Activated B cell treated with CpG ODN at 0.5 μM for 24 hours (primary cell): ENCODE data around the gene GPR155. TPM values are rescaled to one million over a fixed set of nuclear protein-coding genes. Genes with fewer than 3 reads are reported as not detected.

Experiments
- ATAC-seq: fragments of 200-7000 bp; cut with Tn5 transposase; one replicate; pipeline ENCODE4 v1.10.0; 2021; ENCODE audit warnings: low read depth, mild to moderate bottlenecking, moderate library complexity
- CTCF ChIA-PET: fragments of 350-600 bp; sonication (Branson Sonifier 250); formaldehyde crosslinking; loops from one replicate; lab custom pipeline; 2021; ENCODE audit warnings: antibody characterized with exemption; lab: Charles Lee
- POLR2A ChIA-PET: fragments of 350-600 bp; sonication (Branson Sonifier 250); formaldehyde crosslinking; loops from one replicate; lab custom pipeline; 2021; ENCODE audit warnings: antibody characterized with exemption; lab: Charles Lee
- DNase-seq: peaks from one replicate; pipeline ENCODE4 v3.0.0; 2022
- H3K27ac Mint-ChIP-seq: one replicate; pipeline ENCODE4 v1.8.0; 2020; ENCODE audit warnings: mixed read lengths
- H3K27me3 Mint-ChIP-seq: one replicate; pipeline ENCODE4 v1.8.0; 2021; ENCODE audit warnings: mixed read lengths
- H3K36me3 Mint-ChIP-seq: one replicate; pipeline ENCODE4 v1.8.0; 2021; ENCODE audit warnings: low read depth, mixed read lengths
- H3K4me1 Mint-ChIP-seq: one replicate; pipeline ENCODE4 v1.8.0; 2021; ENCODE audit warnings: mixed read lengths
- H3K4me3 Mint-ChIP-seq: one replicate; pipeline ENCODE4 v1.8.0; 2020; ENCODE audit warnings: mild to moderate bottlenecking, mixed read lengths
- H3K9me3 Mint-ChIP-seq: one replicate; pipeline ENCODE4 v1.8.0; 2020; ENCODE audit warnings: mixed read lengths
- CTCF ChIP-seq: fragments of 200-600 bp; IDR thresholded peaks from one replicate; pipeline ENCODE4 v1.8.0; 2022; ENCODE audit warnings: antibody characterized with exemption, mild to moderate bottlenecking
- intact Hi-C: fragments of 100-400 bp; cut with micrococcal nuclease; formaldehyde crosslinking; loops from one replicate; pipeline ENCODE4 v1.15.1; 2024
- total RNA-seq: library from RNA; stranded (reverse); gene quantifications from 2 replicates; pipeline ENCODE4 v1.2.3, GENCODE V29; 2022

The GPR155 gene
- total RNA-seq, 1 donor from 2014 or later, result 2.8 TPM

DNA sequence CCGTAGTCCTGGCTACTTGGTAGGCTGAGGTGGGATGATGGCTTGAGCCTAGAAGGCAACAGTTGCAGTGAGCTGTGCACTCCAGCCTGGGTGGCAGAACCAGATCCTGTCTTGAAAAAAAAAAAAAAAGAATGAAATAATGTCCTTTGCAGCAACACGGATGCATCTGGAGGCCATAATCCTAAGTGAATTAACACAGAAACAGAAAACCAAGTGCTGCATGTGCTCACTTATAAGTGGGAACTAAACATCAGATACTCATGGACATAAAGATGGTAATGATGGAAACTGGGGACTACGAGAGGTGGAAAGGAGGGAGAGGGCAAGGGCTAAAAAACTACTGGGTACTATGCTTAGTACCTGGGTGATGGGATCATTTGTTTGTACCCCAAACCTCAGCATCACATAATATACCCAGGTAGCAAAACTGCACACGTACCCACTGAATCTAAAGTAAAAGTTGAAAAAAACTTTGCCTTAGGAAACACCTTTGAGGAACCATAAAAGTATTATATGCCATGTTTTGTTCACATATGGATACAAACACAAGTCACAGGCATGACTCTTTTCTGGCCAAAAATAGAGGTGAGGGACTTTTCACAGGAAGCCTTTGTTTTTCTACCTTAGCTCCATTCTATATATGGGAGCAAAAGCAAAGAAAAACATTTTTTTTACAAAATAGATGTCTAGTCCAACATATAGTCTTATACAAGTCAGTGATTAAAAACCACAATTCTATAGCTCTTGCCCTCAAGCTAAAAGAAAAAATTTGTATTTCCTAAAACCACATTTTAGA, 36.6 kb downstream of the GPR155 start:
- TF ChIP-seq CTCF, result no peak
- ChIA-PET POLR2A (no interaction called here), CTCF (no interaction called here)
- Mint-ChIP-seq H3K36me3 (peaks cover 7% of the 10 kb centered on the region), H3K4me1 (peaks cover 19% of the 10 kb centered on the region), H3K4me3 (peak overlapping the region; percentile 11), H3K9me3 (no peaks in the 10 kb centered on the region), H3K27me3 (no peaks in the 10 kb centered on the region), H3K27ac (no peak overlapping the region)
- DNase-seq, result no peak
- no peak for ATAC-seq
- intact Hi-C loops, result no loop called here

- Mint-ChIP-seq H3K4me3 (no peak overlapping the region), H3K4me1 (peaks cover 19% of the 10 kb centered on the region), H3K36me3 (peaks cover 13% of the 10 kb centered on the region), H3K27ac (no peak overlapping the region), H3K9me3 (no peaks in the 10 kb centered on the region), H3K27me3 (no peaks in the 10 kb centered on the region)
- no peak for ATAC-seq
- TF ChIP-seq CTCF, result no peak
- intact Hi-C loops, result no loop called here
- CTCF ChIA-PET, result no interaction called here
- POLR2A ChIA-PET, result interaction anchor here (0.6 kb wide), 1 partner anchor 180 kb away, joined by 3 read pairs; no protein-coding TSS in a partner anchor
- DNase-seq, result no peak
Observed at GRCh38 chr2:174449033-174449432, 37.8 kb downstream of the GPR155 start.

DNA sequence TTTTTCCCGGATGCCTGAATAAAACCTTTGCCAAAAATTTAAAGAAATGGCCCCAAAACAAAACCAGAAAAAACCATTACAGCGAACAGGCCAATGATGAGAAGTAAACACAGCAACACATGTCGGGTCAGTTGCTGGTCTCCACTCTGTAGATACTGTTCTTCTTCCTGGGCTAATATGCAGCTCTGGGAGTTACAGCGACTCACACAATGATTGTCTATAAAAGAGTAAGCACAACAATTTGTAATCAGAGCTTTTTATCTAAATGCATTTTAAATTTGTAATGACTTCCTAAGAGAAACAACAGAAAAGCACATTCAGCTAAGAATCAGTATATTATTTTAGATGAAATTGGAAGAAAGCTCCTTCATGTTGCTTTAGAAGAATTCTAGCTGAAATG, 40.3 kb downstream of the GPR155 start:
- no peaks in the 10 kb centered on the region for H3K27me3 Mint-ChIP-seq
- H3K36me3 Mint-ChIP-seq, result peaks cover 16% of the 10 kb centered on the region
- H3K4me1 Mint-ChIP-seq, result peaks cover 19% of the 10 kb centered on the region
- ATAC-seq (no peak), DNase-seq (no peak)
- H3K9me3 Mint-ChIP-seq, result no peaks in the 10 kb centered on the region
- TF ChIP-seq CTCF, result no peak
- POLR2A ChIA-PET, result no interaction called here
- CTCF ChIA-PET, result interaction anchor here (0.6 to 2.1 kb wide), 3 partner anchors 16 to 254 kb away, joined by 3 to 7 read pairs (median 3); no protein-coding TSS in a partner anchor
- intact Hi-C loops, result no loop called here
- H3K27ac Mint-ChIP-seq, result no peak overlapping the region
- no peak overlapping the region for H3K4me3 Mint-ChIP-seq

DNA sequence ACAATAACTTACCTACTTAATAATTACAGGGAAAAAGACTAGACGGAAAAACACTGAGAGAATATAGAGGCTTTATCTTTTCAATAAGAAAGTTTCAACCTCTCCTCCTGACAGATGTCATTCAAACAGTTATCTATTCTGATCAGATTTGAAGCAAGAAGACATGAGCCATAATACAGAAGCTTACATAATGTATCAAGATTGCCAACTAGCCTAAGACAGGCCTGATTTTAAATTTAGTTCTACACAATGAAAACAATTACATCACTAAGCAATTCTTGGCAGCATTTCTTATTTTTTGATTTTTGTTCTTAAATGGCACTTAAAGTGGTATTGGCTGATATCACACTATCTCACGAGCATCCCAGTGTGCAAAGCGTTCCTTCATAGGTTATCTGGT, 41.6 kb downstream of the GPR155 start:
- DNase-seq (no peak), ATAC-seq (no peak)
- ChIA-PET POLR2A (no interaction called here), CTCF (no interaction called here)
- peaks cover 14% of the 10 kb centered on the region for H3K4me1 Mint-ChIP-seq
- no peak for TF ChIP-seq CTCF
- H3K27ac Mint-ChIP-seq, result no peak overlapping the region
- H3K36me3 Mint-ChIP-seq, result peaks cover 16% of the 10 kb centered on the region
- H3K4me3 Mint-ChIP-seq, result no peak overlapping the region
- no peaks in the 10 kb centered on the region for H3K27me3 Mint-ChIP-seq
- no peaks in the 10 kb centered on the region for H3K9me3 Mint-ChIP-seq
- intact Hi-C loops, result no loop called here

DNA sequence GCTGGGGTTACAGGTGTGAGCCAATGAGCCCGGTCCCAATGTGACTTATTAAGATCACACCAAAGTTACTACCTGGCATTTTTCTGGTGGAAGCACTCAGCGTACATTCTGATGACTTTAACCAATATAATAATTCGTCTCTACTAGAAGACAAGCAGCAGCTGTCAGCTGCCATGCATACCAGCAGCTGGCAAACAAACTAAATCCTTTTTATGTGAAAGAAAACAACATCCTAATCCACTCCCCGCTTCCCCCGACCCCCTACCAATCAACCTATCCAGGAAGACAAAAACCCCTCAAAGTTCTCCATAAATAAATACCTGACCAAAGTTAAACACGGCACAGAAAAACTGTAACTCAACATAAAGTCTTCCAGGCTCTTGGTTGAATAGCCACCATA, 42.1 kb downstream of the GPR155 start:
- ChIA-PET CTCF (no interaction called here), POLR2A (no interaction called here)
- peaks cover 9% of the 10 kb centered on the region for H3K4me1 Mint-ChIP-seq
- H3K4me3 Mint-ChIP-seq, result no peak overlapping the region
- peaks cover 16% of the 10 kb centered on the region for H3K36me3 Mint-ChIP-seq
- DNase-seq, result no peak
- no peaks in the 10 kb centered on the region for H3K9me3 Mint-ChIP-seq
- no peak overlapping the region for H3K27ac Mint-ChIP-seq
- intact Hi-C loops, result no loop called here
- no peak for ATAC-seq
- no peaks in the 10 kb centered on the region for H3K27me3 Mint-ChIP-seq
- no peak for TF ChIP-seq CTCF
